ENCODE measurements around the gene IL23R.

DNA sequence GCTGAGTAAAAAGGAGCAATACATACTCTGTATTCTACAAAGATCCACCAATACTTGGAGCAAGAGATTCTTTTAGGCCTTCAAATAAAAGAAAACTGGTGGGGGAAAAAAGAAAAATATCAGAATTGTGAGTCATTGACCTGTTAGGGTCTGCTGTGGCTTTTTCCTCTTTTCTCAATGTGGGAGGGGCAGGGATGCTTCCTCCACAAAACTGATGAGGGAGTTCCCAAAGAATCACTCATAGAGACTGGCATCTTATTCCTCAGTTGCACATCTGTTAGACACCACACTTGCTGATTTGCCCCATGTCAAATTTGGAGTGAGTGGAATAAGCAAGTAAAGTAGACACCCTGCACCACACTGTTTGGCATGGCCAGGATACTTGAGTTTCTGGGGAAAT lies 48.1 kb upstream of the IL23R start:
- TF ChIP-seq POLR2A (IDR thresholded peaks at IDR 0.05; ENCODE audit: low read depth, low read length) (no peak), SPI1 (IDR thresholded peaks at IDR 0.05; ENCODE audit: low read depth, low read length) (no peak), TAF1 (IDR thresholded peaks at IDR 0.05; ENCODE audit: low read depth, low read length) (no peak), POLR2AphosphoS5 (IDR thresholded peaks at IDR 0.05; ENCODE audit: low read depth, low read length) (no peak), POU2F2 (IDR thresholded peaks at IDR 0.05; ENCODE audit: low read depth, low read length) (no peak)
